GF-D8 (cell line): ENCODE data around the gene CTBP2.

Experiments
- DNase-seq: peaks from one replicate; lab custom pipeline; 2025; lab: John Stamatoyannopoulos, UW

Gene CTBP2

DNA sequence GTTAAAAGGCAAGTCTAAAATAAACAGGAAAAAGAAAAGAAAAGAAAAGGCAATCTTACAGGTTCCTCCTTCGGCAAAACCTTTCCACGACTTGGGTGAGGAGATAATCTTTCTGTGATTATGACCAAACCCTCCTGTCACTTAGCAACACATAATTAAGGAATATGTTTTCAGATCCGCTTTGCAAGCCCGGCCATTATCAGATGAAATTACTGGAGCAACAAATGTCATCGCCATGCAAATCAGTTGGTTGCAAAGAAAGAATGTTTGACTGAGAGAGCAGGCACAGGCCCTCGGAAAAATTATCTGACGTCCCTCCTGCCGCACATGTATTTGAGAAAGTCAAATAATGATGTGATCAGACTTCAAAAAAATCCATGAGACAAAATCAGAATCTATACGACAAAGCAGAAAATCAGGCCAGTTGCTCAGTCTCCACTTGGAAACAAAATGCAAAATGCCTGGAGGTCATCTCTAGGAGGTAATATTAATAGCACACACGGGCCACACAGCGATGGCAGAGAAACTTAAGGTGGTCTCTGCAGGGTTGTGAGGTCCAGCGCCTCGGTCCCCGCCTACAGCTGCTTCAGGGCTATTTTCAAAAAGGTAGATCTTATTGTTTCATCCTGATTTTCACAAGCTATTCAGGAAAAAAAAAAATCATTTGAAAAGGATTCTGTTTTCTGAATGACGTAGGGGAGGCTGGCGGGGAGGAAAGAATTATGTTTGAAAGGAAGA lies 135.7 kb downstream of the CTBP2 start:
- DNase-seq: no peak

DNA sequence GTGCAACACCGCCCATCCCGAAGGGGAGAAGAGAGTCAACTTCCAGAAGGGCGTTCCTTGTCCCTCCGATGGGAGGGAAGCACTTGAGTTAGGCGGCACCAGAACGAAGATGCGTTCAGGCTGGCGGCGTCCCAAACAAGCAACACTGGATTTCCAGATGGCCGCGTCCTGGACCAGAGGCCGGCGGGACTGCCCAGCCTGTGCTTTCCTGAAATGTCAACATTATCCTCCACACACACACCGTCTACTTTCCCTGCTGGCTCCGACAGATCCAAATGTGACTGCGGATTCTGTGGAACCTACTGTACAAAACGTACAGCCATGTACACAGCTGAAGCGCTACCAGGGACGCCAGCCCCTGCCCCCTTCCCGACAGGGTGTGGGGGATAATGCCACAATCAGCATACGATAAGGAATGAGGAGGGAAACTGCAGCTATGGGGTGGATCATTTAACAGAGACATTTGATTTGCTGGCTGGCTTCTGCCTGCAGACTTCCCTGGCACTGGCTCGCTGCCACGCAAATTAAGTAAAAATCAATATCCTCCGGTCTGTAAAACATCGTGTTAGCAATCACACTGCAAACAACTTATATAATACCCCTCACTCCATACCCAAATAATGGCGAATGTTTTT lies 136.4 kb downstream of the CTBP2 start:
- DNase-seq: no peak

DNA sequence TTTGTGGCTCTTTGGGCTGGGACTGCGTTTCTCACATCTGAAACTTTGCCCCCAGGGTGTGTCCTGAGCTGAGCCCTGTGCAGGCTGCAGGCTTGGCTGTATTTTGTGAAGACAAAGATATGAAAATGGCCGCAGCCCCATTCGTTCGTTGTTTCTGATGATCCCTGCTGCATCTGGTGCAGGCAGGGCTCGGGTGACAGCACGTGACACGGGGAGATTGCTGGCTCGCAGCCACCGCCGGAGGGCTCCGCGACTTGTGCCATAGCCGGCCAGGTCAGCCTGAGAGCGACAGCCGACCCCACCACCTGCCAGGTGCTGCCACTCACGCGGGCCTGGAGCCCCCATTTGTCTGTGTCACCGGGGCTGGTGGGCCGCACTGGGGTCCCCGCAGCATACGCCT lies 137.1 kb downstream of the CTBP2 start:
- no peak for DNase-seq

DNA sequence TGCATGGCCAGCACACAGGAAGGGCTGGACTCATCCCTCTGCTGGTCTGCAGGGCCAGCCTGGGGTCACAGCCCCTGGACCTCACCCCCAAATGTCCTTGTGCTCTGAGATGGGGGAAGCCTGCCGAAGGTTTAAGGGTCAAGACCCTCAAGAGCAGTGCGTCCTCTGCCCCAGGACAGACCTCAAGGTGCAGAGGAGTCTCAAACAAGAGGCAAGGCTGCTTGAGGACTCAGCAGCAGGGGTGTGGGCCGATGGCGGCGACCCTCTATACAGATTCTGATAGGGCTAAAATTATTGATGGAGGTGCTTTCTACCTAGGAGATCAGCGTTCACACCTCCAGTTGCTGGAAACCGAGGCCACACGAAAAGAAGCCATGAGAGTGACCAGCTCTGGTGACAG lies 137.7 kb downstream of the CTBP2 start:
- DNase-seq: no peak

DNA sequence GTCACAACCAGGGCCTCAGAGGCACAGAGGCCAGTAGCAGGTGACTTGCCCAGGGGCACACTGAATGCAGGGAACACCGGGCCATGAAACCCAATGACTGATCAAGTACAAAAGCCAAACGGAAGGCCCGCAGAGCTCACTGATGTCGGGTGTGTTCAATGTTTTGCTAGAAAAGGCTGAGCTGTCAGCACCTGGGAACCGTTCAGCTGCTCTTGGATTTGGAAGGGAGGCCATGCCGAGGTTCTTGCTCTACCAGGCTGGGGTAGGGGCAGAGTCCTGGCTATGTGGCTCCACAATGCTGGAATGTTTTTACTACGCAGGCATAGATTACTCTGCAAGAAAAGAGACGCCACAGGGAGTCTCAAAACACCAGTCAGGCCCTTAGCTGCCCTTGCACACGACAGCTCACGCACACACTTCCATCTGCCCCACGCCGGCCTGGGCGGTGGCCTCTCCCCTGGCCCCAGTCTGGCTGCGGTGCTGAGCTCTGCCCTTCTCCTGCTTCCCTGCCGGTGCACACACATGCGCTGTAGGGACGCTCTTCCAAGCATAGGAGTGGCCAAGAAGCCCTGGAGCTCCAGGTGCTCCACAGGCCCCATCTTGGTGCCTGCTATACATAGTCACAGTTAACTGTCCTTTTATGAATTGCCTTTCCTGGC lies 138.5 kb downstream of the CTBP2 start:
- no peak for DNase-seq

DNA sequence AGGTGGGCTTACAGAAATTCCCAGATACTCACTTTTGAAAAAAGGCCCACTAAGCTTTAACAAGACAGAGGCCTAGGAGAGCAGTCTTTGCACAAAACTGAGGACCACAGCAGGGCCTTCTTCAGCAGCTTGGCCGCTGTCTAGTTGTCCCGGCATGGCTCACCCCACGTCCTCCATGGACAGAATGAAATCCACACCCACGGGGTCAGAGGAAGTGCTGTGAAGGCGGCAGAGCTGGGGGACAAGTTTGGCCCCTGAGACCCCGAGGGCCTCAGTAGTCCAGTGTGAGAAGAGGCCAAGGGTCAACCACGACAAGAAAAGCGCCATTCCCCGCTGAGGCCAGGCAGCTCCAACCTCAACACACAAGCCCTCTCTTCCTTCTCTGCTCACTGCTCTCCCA lies 139.5 kb downstream of the CTBP2 start:
- no peak for DNase-seq

DNA sequence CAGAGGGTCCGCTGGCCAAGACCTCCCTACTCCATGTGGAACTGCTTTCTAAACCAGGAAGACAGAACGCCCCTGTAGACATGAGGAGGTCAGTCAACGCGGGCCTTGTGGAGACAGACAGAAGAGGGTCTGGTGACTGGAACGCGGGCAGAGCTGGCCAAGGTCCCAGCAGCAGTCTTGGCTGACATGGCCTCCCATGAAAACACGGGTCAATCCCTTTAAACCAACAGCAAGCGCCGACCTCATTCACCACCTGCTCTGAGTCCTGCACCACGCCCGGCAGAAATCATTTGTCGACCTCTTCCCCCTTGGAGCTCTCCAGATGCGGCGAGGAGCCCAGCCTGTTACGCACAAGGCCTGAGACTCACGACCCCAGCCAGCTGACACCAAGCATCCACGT lies 140.0 kb downstream of the CTBP2 start:
- no peak for DNase-seq

DNA sequence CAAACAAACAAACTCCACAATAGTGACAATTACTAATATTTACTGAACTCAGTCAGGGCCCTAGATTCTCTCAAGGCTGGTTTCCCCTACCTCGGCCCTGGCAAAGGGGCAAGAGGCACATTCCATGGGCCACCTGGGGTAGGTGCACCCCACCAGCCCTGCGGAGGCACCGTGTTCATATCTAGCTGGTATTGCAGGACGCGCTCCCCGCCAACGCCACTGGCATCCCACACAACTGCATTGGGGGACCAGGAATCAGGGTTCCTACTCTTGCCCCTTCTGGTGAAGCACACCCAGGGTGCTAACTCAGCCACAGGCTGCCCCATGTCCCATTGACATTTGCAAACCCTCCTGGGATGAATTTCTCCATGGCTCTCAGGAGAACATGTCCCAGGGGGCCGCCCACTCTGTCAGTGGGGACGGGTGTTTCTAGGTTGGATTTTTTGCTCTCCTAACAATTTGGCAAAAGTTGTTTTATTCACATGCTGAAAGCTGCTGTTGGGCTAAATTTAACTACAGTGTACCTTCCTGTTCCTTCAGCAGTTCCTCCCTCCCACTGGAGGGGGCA lies 141.7 kb downstream of the CTBP2 start:
- no peak for DNase-seq

DNA sequence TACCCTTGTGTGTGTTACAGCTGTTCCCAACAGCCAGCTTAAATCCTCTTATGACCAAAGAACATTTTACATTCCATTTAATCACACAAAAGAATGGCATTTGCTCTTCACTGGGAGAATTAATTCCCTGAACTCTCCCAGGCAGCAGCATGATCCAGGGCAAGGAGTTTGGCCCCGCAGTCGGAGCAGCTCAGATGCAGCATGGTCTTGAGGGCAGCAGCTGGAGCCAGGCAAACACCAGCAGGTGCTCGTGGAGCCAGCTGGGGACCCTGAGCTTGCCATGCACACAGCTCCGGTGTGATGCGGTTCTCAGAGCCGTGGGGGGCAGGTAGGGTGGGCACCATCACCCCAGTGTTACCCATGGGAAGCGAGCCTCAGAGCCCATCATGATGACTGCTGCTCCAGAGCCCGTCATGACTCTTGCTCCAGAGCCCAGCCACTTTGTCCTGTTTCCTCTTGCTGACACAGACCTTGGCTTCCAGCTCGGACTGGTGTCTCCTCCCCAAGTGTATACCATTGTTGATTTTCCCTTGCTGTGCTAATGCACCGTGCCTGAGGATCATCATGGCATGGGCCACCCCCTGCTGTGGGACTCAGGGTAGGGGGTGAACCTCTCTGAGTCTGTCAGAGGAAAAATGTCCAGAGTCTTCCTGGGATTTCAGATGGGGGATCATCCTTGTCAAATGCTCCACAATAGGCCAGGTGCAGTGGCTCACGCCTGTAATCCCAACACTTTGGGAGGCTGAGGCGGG lies 142.6 kb downstream of the CTBP2 start:
- DNase-seq: no peak

DNA sequence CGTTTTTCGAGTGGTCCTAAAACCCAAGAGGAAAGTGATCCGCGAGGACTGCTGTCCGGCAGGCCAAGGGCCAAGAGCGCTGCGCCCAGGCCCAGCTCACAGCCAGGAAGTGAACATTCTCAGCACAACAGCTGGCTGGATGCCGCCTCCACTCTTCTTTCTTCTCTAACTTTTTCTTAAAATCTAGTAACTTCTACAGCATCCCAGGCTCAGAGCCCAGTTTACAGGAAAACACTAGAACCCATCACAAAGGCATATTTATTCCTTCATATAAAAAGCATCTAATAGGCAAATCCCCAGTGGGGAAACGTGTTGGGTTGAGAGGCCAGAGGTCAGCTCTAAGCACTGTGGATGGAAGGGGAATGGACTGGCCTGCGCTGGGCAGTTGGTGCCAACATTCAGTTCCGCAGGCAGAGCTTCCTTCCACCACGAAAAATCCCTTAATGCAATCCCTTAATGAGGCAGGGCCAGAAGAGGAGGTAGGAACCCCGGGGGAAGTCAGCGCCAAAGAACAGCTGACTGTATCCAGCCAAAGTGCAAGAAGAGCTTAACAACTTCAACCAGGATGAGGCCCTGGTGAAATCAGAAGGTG lies 143.7 kb downstream of the CTBP2 start:
- DNase-seq: no peak

DNA sequence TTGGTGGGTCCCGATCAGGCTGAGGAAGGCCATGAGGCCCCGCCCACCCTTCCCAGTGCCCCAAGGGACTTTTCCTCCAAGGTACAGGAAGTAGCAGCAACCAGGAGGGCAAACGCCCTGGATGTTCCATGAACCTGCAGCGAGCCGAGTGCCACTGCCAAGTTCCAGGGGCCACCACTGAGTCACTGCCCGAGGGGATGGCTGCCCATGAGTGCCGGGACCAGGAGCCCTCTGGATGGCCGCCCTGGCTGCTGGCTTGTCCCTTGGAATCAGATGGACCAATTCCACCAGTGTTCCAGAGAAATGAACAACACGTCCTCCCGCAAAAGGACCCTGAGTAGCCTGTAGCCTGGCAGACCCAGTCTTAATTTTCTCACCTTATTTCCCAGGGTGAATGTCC lies 144.2 kb downstream of the CTBP2 start:
- no peak for DNase-seq

DNA sequence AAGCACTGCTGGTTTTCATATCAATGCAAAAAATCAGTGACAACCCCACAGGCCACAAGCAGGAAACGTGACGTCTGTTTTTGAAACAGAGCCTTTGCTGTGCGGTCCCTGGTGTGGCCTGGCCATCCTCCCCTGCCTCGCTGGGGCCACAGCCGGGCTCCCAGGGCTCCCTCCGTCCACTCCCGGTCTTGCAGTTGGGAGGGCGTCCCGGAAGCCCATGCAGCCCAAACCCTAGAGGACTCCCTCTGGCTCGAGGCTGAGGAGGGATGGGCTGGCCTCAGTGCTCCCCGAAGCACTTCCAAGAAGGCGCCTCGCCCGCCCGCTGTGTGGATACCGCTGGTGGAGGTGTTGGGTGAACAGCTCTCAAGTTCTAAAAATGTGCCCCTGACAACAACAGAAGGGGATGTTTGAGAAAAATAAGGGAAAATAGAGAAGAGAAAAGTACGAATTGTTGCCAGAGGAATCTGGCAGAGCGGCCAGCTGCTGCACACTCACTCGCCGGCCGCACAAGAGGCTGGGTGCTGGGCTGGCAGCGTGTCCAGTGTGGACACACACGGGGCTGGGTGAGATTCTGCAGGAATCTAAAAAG lies 144.9 kb downstream of the CTBP2 start:
- no peak for DNase-seq

DNA sequence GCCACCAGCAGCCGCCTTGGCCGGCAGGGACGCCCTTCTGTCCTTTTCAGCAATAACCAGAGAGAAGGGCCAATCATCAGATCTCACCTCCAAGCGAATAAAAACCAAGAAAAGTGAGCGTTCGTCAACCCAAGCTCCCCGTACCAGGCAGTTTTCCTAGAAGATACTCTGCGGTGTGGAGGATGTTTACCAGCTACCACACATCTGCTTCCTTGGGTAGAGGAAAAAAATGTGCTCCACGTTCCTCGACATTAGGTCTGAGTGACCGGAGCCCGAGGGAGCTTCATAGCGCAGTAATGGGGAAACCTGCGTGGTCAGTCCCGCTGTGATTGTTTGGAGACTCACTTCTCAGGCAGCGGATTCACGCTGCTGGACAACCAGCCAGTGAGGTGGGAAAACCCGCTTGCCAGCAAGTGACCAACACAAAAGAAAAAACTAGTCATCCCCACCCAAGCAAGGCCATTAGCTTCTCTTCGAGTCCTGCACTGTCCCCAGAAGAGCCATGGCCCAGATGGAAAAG lies 145.5 kb downstream of the CTBP2 start:
- DNase-seq: no peak

DNA sequence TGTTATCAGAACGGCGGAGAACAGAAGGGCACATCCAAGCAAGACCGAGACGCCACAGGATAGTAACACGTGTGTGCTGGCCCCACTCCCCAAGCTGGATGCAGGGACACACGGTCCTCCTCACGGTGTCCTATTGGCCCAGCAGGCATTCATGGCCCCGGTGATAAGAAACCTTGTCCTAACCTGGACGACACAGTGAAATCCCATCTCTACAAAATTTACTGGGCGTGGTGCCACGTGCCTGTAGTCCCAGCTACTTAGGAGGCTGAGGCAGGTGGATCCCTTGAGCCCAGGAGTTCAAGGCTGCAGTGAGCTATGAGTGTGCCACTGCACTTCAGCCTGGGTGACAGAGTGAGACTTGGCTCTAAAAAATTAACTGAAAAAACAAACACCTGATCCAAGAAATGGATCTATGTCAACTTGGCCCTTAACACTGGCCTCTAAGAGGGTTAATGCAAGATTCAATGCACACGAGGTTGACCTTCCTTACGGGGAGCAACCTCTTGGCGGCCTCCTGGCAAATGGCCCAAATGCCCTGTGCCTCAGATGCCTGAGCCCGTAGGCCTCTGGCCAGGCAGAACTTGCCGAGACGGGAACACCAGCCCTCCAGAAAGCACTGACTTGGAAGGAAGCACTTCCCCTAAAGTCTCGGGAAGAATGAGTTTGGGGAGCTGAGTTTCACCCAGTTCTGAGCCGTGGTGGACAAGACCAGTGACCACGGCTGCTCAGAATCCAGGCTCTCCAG lies 146.1 kb downstream of the CTBP2 start:
- DNase-seq: no peak

DNA sequence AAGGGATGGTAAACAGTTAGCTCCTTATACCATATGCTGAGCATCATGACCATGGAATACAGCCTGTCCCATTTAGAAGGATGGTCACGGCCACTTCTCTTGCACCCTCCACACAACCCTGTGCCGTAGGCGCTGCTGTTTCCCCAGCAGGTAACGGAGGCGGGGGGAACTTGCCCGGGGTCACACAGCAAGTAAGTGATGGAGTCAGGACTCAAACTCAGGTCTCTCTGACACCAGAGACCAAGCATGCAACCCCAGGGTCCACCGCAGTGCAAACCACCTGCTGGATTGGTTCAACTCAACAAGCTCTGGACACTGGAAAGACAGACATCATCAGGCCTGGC lies 146.9 kb downstream of the CTBP2 start:
- no peak for DNase-seq

DNA sequence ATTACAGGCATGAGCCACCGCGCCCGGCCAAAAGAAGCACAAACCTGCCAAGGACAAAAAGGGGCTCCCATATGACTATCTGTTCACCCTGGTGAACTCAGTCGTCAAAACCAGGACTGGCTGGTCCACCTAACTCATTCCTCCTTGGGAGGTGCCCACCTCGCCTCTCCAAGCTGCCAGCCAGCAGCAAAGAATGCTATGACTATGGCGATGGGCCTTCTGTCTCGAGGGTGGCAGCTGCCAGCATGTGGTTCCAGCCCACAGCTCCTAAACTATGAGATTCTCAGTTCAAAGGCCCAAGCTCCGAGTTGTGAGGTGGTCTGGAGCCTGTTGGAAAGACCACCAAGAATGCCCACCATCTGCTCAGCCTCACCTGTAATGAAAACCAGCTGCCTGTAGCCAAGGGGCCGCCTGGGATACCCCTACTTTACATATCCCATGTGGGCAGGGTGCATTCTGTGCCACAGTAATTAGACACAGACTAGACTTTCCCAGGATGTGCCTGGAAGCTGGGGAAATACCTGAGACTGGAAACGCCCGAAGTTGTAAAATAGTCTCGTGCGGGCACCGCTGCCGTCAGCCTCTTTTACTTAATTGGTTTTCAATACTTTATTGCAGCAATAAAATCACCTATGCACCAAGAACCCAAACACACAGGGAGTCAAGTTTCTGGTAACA lies 147.4 kb downstream of the CTBP2 start:
- DNase-seq: no peak

DNA sequence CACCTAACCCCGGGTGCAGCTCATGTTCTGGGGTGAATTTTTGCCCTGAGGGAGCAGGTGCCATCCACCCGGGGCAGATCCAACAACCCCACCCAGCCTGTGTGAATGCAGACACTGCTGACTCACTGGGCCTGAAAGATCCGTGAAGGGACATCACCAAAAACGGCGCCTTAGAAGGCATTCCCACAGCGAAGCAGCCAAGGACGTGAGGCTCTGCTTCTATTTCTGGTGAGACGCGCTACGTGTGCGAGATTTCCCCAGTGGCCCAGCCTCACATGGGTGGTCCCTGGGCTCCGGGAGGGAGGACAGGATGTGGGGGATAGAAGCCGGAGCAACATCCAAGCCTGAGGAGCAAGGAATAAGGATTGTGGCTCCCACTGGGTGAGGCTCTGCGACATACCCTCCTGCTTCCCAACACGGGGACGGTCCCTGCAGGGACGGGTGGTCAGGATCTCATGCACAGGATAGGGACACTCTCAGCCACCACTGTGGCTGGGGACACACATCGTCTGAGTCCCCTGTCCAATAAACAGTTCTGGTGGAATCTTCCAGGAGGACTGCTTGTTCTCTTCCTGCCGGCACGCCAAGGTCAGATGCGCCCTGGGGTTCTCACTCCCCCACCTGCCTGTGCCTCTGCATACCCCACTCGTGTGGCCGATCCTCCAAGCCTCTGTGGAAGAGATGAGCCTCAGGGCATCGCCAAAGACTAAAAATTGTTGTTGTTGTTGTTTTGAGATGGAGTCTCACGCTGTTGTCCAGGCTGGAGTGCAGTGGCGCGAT lies 148.2 kb downstream of the CTBP2 start:
- no peak for DNase-seq

DNA sequence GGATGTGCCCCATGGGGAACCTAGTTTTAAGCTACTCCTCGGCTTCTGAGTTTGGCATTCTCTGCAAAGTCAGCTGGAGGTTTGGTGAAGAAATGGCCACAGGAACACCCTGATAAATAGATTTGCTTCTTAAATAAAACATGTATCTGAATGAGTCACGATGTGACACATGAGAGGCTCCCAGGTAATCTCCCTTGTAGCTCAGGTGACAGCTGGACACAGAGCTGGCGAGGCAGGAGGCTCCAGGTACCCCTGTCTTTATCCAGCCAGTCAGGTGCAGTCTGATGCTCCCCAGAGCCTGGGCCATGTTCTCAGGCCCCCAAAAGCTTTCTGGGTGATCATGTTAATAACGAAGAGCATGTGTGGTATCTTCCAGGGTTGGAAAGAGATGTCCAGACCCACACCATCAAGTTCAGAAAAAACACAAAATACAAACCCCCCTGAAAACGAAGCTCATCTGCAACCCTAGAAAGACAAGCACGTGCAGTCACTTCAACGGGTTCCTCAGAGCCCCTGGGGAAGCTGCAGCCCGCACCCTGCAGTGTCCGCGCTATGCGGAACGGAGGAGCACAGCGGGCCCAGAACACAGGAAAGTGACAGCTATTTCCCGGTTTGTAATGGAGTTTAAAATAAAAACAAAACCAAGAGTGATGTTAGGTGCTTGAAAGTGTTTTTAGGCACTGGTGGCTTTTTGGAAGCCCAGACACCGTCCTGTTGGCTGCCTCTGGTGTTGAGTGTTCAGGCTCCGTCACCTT lies 149.0 kb downstream of the CTBP2 start:
- DNase-seq: no peak

DNA sequence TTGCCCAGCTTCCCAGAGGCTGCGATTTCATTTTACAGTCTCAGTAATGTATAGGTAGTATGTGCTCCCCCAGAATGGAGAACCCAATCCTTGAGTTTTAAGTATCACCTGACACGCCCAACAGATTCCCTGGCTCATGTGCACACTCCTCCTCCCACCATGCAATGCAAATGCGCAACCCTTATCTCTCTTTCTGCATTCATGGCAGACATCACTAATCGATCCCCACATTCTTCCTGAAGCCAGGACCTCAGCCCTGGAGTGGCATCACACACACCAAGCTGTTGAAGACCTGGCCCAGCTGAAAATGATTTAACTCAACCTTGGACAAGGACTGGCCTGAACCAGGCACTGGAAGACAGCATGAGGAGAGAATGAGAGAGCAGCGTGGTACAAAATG lies 150.0 kb downstream of the CTBP2 start:
- no peak for DNase-seq
